ENCODE measurements around the gene KIF1B.

DNA sequence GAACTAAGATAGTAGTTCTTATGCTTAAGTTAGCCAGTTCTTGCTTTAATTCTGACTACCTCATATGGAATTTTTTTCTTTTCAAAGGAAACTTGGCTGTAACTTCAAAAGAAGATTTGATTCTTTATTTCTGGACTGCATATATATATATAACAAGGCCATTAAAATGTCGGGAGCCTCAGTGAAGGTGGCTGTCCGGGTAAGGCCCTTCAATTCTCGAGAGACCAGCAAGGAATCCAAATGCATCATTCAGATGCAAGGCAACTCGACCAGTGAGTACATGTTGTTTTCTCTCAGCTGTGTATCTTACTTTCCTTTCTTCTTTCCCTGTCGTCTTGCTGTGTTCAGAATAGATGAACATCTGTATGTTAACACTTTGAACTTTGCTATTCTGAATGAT lies 21.8 kb downstream of the KIF1B start:
- TF ChIP-seq POLR2AphosphoS5 (IDR thresholded peaks at IDR 0.05) = no peak
- TF ChIP-seq, protein P1, sequence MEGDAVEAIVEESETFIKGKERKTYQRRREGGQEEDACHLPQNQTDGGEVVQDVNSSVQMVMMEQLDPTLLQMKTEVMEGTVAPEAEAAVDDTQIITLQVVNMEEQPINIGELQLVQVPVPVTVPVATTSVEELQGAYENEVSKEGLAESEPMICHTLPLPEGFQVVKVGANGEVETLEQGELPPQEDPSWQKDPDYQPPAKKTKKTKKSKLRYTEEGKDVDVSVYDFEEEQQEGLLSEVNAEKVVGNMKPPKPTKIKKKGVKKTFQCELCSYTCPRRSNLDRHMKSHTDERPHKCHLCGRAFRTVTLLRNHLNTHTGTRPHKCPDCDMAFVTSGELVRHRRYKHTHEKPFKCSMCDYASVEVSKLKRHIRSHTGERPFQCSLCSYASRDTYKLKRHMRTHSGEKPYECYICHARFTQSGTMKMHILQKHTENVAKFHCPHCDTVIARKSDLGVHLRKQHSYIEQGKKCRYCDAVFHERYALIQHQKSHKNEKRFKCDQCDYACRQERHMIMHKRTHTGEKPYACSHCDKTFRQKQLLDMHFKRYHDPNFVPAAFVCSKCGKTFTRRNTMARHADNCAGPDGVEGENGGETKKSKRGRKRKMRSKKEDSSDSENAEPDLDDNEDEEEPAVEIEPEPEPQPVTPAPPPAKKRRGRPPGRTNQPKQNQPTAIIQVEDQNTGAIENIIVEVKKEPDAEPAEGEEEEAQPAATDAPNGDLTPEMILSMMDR (IDR thresholded peaks at IDR 0.05) = no peak
- TF ChIP-seq POLR2A (IDR thresholded peaks at IDR 0.05) = no peak

Data from gastroesophageal sphincter (tissue), 3 donors.